Prostate gland (tissue), 2 donors: Measurements from ENCODE around the gene KIR3DL3.
"Not testable (repeated sequence)": the region's sequence is repeated elsewhere in the genome, so short reads cannot be mapped to it uniquely, and the experiment has no call there.

ENCODE experiments used
- POLR2A ChIP-seq: fragments of 450-650 bp; IDR thresholded peaks from one replicate; pipeline ENCODE4 v1.6.1; 2016; ENCODE audit warnings: antibody characterized with exemption, mild to moderate bottlenecking
- POLR2AphosphoS5 ChIP-seq: sonication (generic); formaldehyde crosslinking; IDR thresholded peaks from one replicate; pipeline ENCODE4 v1.6.1; 2017; ENCODE audit warnings: antibody characterized with exemption
- TF ChIP-seq, protein P1 (sequence below), 4 experiments: fragments of 200-600 bp in 2 of 4; fragments of 450-650 bp in 2 of 4; sonication (generic) in 2 of 4; IDR thresholded peaks; 1 replicate in 3 of 4; 2 replicates in 1 of 4; pipeline ENCODE4 v1.5.1; 2016 to 2019; ENCODE audit warnings: antibody characterized with exemption in 4 of 4, mild to moderate bottlenecking in 2 of 4, moderate library complexity in 2 of 4

DNA sequence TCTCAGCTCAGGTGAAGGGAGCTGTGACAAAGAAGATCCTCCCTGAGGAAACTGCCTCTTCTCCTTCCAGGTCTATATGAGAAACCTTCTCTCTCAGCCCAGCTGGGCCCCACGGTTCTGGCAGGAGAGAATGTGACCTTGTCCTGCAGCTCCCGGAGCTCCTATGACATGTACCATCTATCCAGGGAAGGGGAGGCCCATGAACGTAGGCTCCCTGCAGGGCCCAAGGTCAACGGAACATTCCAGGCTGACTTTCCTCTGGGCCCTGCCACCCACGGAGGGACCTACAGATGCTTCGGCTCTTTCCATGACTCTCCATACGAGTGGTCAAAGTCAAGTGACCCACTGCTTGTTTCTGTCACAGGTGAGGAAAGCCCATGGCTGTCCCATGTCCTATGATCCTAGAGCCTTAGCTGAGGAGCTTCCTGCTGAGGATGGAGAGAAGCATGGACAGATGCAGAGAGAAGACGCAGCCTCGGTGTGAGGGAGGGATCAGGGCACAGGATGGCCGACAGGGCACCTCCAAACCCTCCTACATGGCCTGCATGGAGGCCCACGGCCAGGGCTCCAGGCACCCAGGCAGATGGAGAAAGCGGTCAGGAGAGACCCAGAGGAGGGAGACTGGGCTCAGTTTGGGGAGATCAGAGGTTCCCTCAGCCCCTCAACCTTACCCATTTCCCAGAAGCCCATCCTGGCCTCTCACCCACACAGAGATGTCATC is 51.0 kb downstream of the KIR3DL3 start:
- TF ChIP-seq, protein P1, sequence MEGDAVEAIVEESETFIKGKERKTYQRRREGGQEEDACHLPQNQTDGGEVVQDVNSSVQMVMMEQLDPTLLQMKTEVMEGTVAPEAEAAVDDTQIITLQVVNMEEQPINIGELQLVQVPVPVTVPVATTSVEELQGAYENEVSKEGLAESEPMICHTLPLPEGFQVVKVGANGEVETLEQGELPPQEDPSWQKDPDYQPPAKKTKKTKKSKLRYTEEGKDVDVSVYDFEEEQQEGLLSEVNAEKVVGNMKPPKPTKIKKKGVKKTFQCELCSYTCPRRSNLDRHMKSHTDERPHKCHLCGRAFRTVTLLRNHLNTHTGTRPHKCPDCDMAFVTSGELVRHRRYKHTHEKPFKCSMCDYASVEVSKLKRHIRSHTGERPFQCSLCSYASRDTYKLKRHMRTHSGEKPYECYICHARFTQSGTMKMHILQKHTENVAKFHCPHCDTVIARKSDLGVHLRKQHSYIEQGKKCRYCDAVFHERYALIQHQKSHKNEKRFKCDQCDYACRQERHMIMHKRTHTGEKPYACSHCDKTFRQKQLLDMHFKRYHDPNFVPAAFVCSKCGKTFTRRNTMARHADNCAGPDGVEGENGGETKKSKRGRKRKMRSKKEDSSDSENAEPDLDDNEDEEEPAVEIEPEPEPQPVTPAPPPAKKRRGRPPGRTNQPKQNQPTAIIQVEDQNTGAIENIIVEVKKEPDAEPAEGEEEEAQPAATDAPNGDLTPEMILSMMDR (IDR thresholded peaks at IDR 0.05), result not testable (repeated sequence)
- not testable (repeated sequence) for TF ChIP-seq POLR2A, POLR2AphosphoS5
